LNCAP (cell line): ENCODE data around the gene PHLDA1.

Experiments used
- CTCF ChIP-seq: fragments of 450-650 bp; IDR thresholded peaks from 2 replicates; pipeline ENCODE4 v1.5.1; 2017; ENCODE audit warnings: mild to moderate bottlenecking

PHLDA1 gene

GRCh38 chr12:76013603-76014002, 18.0 kb downstream of the PHLDA1 start:
- TF ChIP-seq CTCF = no peak

GRCh38 chr12:76012644-76013043, 18.9 kb downstream of the PHLDA1 start:
- TF ChIP-seq CTCF = no peak

- no peak for TF ChIP-seq CTCF
Measured at GRCh38 chr12:76010732-76011458, 20.7 kb downstream of the PHLDA1 start.

- no peak for TF ChIP-seq CTCF
Measured at GRCh38 chr12:76008428-76008827, 23.1 kb downstream of the PHLDA1 start.

- TF ChIP-seq CTCF = no peak
Measured at GRCh38 chr12:76007640-76008039, 23.9 kb downstream of the PHLDA1 start.

- TF ChIP-seq CTCF = no peak
Measured at GRCh38 chr12:76006028-76006925, 25.3 kb downstream of the PHLDA1 start.

GRCh38 chr12:76003355-76003638, 28.3 kb downstream of the PHLDA1 start:
- no peak for TF ChIP-seq CTCF
